HepG2 (cell line): ENCODE data around the gene MRPS7. TPM values are rescaled to one million over a fixed set of nuclear protein-coding genes. Genes with fewer than 3 reads are reported as not detected.

Experiments
- ATAC-seq: fragments of 200-7000 bp; cut with Tn5 transposase; 3 replicates; pipeline ENCODE4 v1.9.1; 2020; ENCODE audit warnings: mild to moderate bottlenecking, moderate library complexity
- BruUV-seq: library from RNA; stranded (reverse); fragments of 400-500 nt; replicated peaks from 2 replicates; lab custom pipeline; 2021; lab: Mats Ljungman, UMichigan
- CTCF ChIA-PET: fragments of 300-600 bp; formaldehyde crosslinking; extraction: SDS; loops from one replicate; lab custom pipeline; 2021; ENCODE audit warnings: low total read pairs, inconsistent platforms, low intra/inter-chr PET ratio; lab: Yijun Ruan, JAX
- POLR2A ChIA-PET: fragments of 350-600 bp; sonication (Branson Sonifier 250); formaldehyde crosslinking; loops from one replicate; lab custom pipeline; 2020; ENCODE audit warnings: antibody characterized with exemption, inconsistent platforms; lab: Yijun Ruan, JAX
- DNase-seq: peaks from one replicate; pipeline ENCODE4 v3.0.0-alpha.2; 2015; ENCODE audit warnings: low spot score
- FAIRE-seq: peaks from 3 replicates; lab custom pipeline; 2011; peaks lifted over from hg19 to GRCh38; lab: Jason Lieb, UNC
- H2AFZ ChIP-seq: one replicate; pipeline ENCODE4 v1.6.1; 2011; ENCODE audit warnings: low read length, inconsistent platforms
- H3K27ac ChIP-seq: fragments of 300-600 bp; 3 replicates; pipeline ENCODE4 v1.8.0; 2011; ENCODE audit warnings: mixed run types, mild to moderate bottlenecking, mixed read lengths, low read length, inconsistent platforms; ENCODE audit not compliant: insufficient read depth; ENCODE audit errors: extremely low read length
- H3K27me3 ChIP-seq, 2 experiments: fragments of 200-600 bp in 1 of 2; 2 replicates in 1 of 2; 3 replicates in 1 of 2; pipeline versions ENCODE4 v1.6.0 to v1.8.0; 2011; ENCODE audit warnings: low read length in 2 of 2, mild to moderate bottlenecking in 2 of 2, moderate library complexity in 2 of 2, inconsistent platforms in 1 of 2; ENCODE audit not compliant: insufficient read depth in 2 of 2, control insufficient read depth in 1 of 2
- H3K36me3 ChIP-seq, 2 experiments: fragments of 200-600 bp in 1 of 2; replicated peaks in 1 of 2; 2 replicates in 1 of 2; 3 replicates in 1 of 2; pipeline versions ENCODE4 v1.5.1 to v1.8.0; 2011; ENCODE audit warnings: low read length in 2 of 2, inconsistent platforms in 1 of 2; ENCODE audit not compliant: insufficient read depth in 2 of 2, control insufficient read depth in 1 of 2
- H3K4me1 ChIP-seq: 2 replicates; pipeline ENCODE4 v1.5.1; 2012; ENCODE audit warnings: low read length, inconsistent platforms; ENCODE audit not compliant: insufficient read depth
- H3K4me2 ChIP-seq: 2 replicates; pipeline ENCODE4 v1.6.0; 2011; ENCODE audit warnings: low read depth, low read length, inconsistent platforms
- H3K4me3 ChIP-seq, 3 experiments: fragments of 200-600 bp in 1 of 3; sonication (generic), shearing (Covaris generic) in 1 of 3; replicated peaks in 1 of 3; 2 replicates each; pipeline ENCODE4 v1.5.1; 2011 to 2016; ENCODE audit warnings: low read length in 3 of 3, inconsistent platforms in 2 of 3, low read depth in 2 of 3, mild to moderate bottlenecking in 2 of 3, control low read depth in 1 of 3, mixed read lengths in 1 of 3; ENCODE audit not compliant: insufficient read depth in 1 of 3
- H3K79me2 ChIP-seq: one replicate; pipeline ENCODE4 v1.6.1; 2011; ENCODE audit warnings: low read length, inconsistent platforms; ENCODE audit not compliant: insufficient read depth
- H3K9ac ChIP-seq: 2 replicates; pipeline ENCODE4 v1.6.0; 2011; ENCODE audit warnings: mild to moderate bottlenecking, low read depth, low read length, inconsistent platforms; ENCODE audit not compliant: insufficient read depth
- H3K9me3 ChIP-seq: 2 replicates; pipeline ENCODE4 v1.5.1; 2012; ENCODE audit warnings: mild to moderate bottlenecking, low read length
- H4K20me1 ChIP-seq: 2 replicates; pipeline ENCODE4 v1.6.0; 2011; ENCODE audit warnings: inconsistent platforms, mild to moderate bottlenecking, low read length, moderate library complexity; ENCODE audit not compliant: insufficient read depth
- FOXC1 ChIP-seq: sonication (generic); formaldehyde crosslinking; IDR thresholded peaks from 2 replicates; pipeline ENCODE4 v1.8.0; 2022; ENCODE audit warnings: mild to moderate bottlenecking, missing genetic modification reagents, borderline replicate concordance
- FOXM1 ChIP-seq: sonication (generic); formaldehyde crosslinking; IDR thresholded peaks from 2 replicates; pipeline ENCODE4 v1.5.0; 2020; ENCODE audit warnings: missing genetic modification reagents
- MAFG ChIP-seq: sonication (generic); formaldehyde crosslinking; IDR thresholded peaks from 2 replicates; pipeline ENCODE4 v1.5.1; 2020; ENCODE audit warnings: mild to moderate bottlenecking, missing genetic modification reagents
- MBD4 ChIP-seq: IDR thresholded peaks from 2 replicates; pipeline ENCODE4 v1.6.1; 2012; ENCODE audit warnings: low read length, inconsistent platforms, borderline replicate concordance
- MXD4 ChIP-seq: IDR thresholded peaks from 2 replicates; pipeline ENCODE4 v1.6.1; 2016; ENCODE audit warnings: mild to moderate bottlenecking, missing biosample characterization, missing genetic modification reagents
- RFX3 ChIP-seq: IDR thresholded peaks from 2 replicates; pipeline ENCODE4 v1.6.1; 2016; ENCODE audit warnings: missing biosample characterization, missing genetic modification reagents
- RORA ChIP-seq: sonication (generic); formaldehyde crosslinking; IDR thresholded peaks from 2 replicates; pipeline ENCODE4 v1.5.0; 2020; ENCODE audit warnings: mild to moderate bottlenecking, missing genetic modification reagents, moderate library complexity
- SNAPC2 ChIP-seq: sonication (generic); formaldehyde crosslinking; IDR thresholded peaks from 2 replicates; pipeline ENCODE4 v1.8.1; 2022; ENCODE audit warnings: mild to moderate bottlenecking, missing genetic modification reagents
- YEATS2 ChIP-seq: sonication (generic); formaldehyde crosslinking; IDR thresholded peaks from 2 replicates; pipeline ENCODE4 v1.4.0; 2020; ENCODE audit warnings: missing genetic modification reagents, borderline replicate concordance
- ZFX ChIP-seq: sonication (generic); formaldehyde crosslinking; IDR thresholded peaks from 2 replicates; pipeline ENCODE4 v1.4.0; 2020; ENCODE audit warnings: mild to moderate bottlenecking, low read depth, missing genetic modification reagents, moderate library complexity
- ZNF383 ChIP-seq: sonication (generic); formaldehyde crosslinking; IDR thresholded peaks from 2 replicates; pipeline ENCODE4 v1.4.0; 2020; ENCODE audit warnings: missing genetic modification reagents, mild to moderate bottlenecking, borderline replicate concordance
- ZNF431 ChIP-seq: sonication (generic); formaldehyde crosslinking; IDR thresholded peaks from 2 replicates; pipeline ENCODE4 v1.9.0; 2022; ENCODE audit warnings: missing genetic modification reagents, low read depth, mild to moderate bottlenecking, borderline replicate concordance
- WGBS: methylation state at CpG from one replicate; pipeline ENCODE4 v1.1.6; 2017; ENCODE audit warnings: low lambda C conversion rate; 5-methylcytosine and 5-hydroxymethylcytosine counted together
- in situ Hi-C: cut with HindIII; loops from 2 replicates; pipeline ENCODE4 v1.10.0; 2017; ENCODE audit warnings: low pct_unique_long_range_greater_than_20kb; ENCODE audit not compliant: extremely low pct_ligation_motif_present
- intact Hi-C: fragments of 100-400 bp; cut with micrococcal nuclease; formaldehyde crosslinking; loops from one replicate; pipeline ENCODE4 v1.10.0; 2022; ENCODE audit not compliant: unreplicated experiment
- polyA plus RNA-seq, 8 experiments: library from polyadenylated mRNA; depleted of rRNA in 3 of 8; stranded (reverse) in 7 of 8; unstranded in 1 of 8; fragments of >200 nt; fragmentation: Illumina TruSeq in 4 of 8; extraction: Trizol in 4 of 8; gene quantifications; 2 replicates each; pipeline versions ENCODE4 v1.2.1 to v1.2.3, GENCODE V29; 2011 to 2016; ENCODE audit warnings: low read depth in 4 of 8, missing spikeins in 1 of 8, mixed read lengths in 1 of 8; ENCODE audit not compliant: insufficient read depth in 1 of 8
- total RNA-seq, 5 experiments: library from RNA; depleted of rRNA; stranded (reverse); fragments of >200 nt; fragmentation: Illumina TruSeq; extraction: Trizol; gene quantifications; 2 replicates each; pipeline ENCODE4 v1.2.3, GENCODE V29; 2016; ENCODE audit warnings: low read depth in 1 of 5
- TF ChIP-seq, protein P1 (sequence below): IDR thresholded peaks from 2 replicates; pipeline ENCODE4 v1.6.1; 2016; ENCODE audit warnings: missing biosample characterization, missing genetic modification reagents, low read depth
- TF ChIP-seq, protein P2 (sequence below): sonication (generic); formaldehyde crosslinking; conservative IDR thresholded peaks from 2 replicates; pipeline ENCODE4 v1.8.0; 2022; ENCODE audit warnings: missing genetic modification reagents
- TF ChIP-seq, protein P3 (sequence below): IDR thresholded peaks from 2 replicates; pipeline ENCODE4 v1.6.1; 2016; ENCODE audit warnings: low read depth
- TF ChIP-seq, protein P4 (sequence below): sonication (generic); formaldehyde crosslinking; IDR thresholded peaks from 2 replicates; pipeline ENCODE4 v1.5.0; 2020; ENCODE audit warnings: missing genetic modification reagents, mild to moderate bottlenecking, borderline replicate concordance

The MRPS7 gene
- total and polyA plus RNA-seq, 2 of the 13 experiments (the other 11 are each of a cell fraction or from before 2014, with no cell fraction given): 97.0 to 162 TPM

GRCh38 chr17:75308732-75309629, 47.3 kb downstream of the MRPS7 start:
- H3K4me1 ChIP-seq: peaks cover 66% of the 10 kb centered on the region
- peak overlapping the region; percentile 89 for H3K27ac ChIP-seq
- POLR2A ChIA-PET: interaction anchor here (0.7 to 4.3 kb wide), 17 partner anchors 8 to 221 kb away, joined by 3 to 39 read pairs (median 6); partner anchors contain the start of genes GGA3, GRB2, MIF4GD and MRPS7
- intact Hi-C loops (loop anchor here (1.0 kb wide), 2 partner anchors 14 to 39 kb away; no protein-coding TSS in a partner anchor), in situ Hi-C loops (no loop called here)
- no peaks in the 10 kb centered on the region for H3K36me3 ChIP-seq
- peak overlapping the region; percentile 85 for H3K4me2 ChIP-seq
- H3K9ac ChIP-seq: peak overlapping the region; percentile 76
- peak overlapping the region; percentile 38 for H2AFZ ChIP-seq
- peak overlapping the region; percentile 35 to 69 (median 48); a peak in 5 of 6 replicates for H3K4me3 ChIP-seq
- no peaks in the 10 kb centered on the region for H4K20me1 ChIP-seq
- no peaks in the 10 kb centered on the region for H3K27me3 ChIP-seq
- CTCF ChIA-PET: no interaction called here
- ATAC-seq (peak; percentile 87), DNase-seq (peak; percentile 94), FAIRE-seq (peak; percentile 96)
- BruUV-seq: TSS peak; percentile 90
- no peaks in the 10 kb centered on the region for H3K9me3 ChIP-seq
- H3K79me2 ChIP-seq: no peaks in the 10 kb centered on the region
- WGBS: 2% methylated on average over 18 of the region's 20 CpGs
- no peak for TF ChIP-seq MAFG (CRISPR knock-in tag)
- TF ChIP-seq ZNF431: no peak; the same call in 1 of the 2 replicates
- peak; percentile 27; the same call in 1 of the 2 replicates for TF ChIP-seq MXD4
- TF ChIP-seq FOXC1 (CRISPR knock-in tag): peak; percentile 76; the same call in 1 of the 2 replicates
- TF ChIP-seq MBD4: no peak
- no peak for TF ChIP-seq SNAPC2 (CRISPR knock-in tag)
- TF ChIP-seq, protein P1, sequence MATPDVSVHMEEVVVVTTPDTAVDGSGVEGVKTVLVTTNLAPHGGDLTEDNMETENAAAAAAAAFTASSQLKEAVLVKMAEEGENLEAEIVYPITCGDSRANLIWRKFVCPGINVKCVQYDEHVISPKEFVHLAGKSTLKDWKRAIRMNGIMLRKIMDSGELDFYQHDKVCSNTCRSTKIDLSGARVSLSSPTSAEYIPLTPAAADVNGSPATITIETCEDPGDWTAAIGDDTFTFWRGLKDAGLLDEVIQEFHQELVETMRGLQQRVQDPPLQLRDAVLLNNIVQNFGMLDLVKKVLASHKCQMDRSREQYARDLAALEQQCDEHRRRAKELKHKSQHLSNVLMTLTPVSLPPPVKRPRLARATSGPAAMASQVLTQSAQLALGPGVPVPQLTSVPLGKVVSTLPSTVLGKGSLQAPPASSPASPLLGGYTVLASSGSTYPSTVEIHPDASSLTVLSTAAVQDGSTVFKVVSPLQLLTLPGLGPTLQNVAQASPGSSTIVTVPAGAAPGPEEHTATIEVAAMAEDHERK (CRISPR knock-in tag): no peak
- no peak for TF ChIP-seq RORA (CRISPR knock-in tag)
- TF ChIP-seq, protein P2, sequence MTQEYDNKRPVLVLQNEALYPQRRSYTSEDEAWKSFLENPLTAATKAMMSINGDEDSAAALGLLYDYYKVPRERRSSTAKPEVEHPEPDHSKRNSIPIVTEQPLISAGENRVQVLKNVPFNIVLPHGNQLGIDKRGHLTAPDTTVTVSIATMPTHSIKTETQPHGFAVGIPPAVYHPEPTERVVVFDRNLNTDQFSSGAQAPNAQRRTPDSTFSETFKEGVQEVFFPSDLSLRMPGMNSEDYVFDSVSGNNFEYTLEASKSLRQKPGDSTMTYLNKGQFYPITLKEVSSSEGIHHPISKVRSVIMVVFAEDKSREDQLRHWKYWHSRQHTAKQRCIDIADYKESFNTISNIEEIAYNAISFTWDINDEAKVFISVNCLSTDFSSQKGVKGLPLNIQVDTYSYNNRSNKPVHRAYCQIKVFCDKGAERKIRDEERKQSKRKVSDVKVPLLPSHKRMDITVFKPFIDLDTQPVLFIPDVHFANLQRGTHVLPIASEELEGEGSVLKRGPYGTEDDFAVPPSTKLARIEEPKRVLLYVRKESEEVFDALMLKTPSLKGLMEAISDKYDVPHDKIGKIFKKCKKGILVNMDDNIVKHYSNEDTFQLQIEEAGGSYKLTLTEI: no peak
- no peak for TF ChIP-seq FOXM1 (CRISPR knock-in tag)
- no peak for TF ChIP-seq ZNF383 (CRISPR knock-in tag)
- TF ChIP-seq, protein P3, sequence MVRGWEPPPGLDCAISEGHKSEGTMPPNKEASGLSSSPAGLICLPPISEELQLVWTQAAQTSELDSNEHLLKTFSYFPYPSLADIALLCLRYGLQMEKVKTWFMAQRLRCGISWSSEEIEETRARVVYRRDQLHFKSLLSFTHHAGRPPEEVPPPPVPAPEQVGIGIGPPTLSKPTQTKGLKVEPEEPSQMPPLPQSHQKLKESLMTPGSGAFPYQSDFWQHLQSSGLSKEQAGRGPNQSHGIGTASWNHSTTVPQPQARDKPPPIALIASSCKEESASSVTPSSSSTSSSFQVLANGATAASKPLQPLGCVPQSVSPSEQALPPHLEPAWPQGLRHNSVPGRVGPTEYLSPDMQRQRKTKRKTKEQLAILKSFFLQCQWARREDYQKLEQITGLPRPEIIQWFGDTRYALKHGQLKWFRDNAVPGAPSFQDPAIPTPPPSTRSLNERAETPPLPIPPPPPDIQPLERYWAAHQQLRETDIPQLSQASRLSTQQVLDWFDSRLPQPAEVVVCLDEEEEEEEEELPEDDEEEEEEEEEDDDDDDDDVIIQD: peak; percentile 30; the same call in 1 of the 2 replicates
- TF ChIP-seq YEATS2 (CRISPR knock-in tag): peak; percentile 88
- TF ChIP-seq ZFX (CRISPR knock-in tag): peak; percentile 99
- TF ChIP-seq, protein P4, sequence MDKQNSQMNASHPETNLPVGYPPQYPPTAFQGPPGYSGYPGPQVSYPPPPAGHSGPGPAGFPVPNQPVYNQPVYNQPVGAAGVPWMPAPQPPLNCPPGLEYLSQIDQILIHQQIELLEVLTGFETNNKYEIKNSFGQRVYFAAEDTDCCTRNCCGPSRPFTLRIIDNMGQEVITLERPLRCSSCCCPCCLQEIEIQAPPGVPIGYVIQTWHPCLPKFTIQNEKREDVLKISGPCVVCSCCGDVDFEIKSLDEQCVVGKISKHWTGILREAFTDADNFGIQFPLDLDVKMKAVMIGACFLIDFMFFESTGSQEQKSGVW (CRISPR knock-in tag): no peak
- TF ChIP-seq RFX3 (CRISPR knock-in tag): no peak
